BJ (cell line): ENCODE results near the gene SH2B3. TPM values are rescaled to one million over a fixed set of nuclear protein-coding genes. Genes with fewer than 3 reads are reported as not detected.

Experiments
- CTCF ChIA-PET: fragments of 350-600 bp; formaldehyde crosslinking; extraction: SDS; loops from one replicate; lab custom pipeline; 2021; ENCODE audit warnings: antibody characterized with exemption, inconsistent platforms; lab: Yijun Ruan, JAX
- POLR2A ChIA-PET: fragments of 300-600 bp; sonication (Branson Sonifier 250); formaldehyde crosslinking; extraction: SDS; loops from one replicate; lab custom pipeline; 2021; ENCODE audit warnings: antibody characterized with exemption; lab: Charles Lee
- DNase-seq: peaks from one replicate; pipeline ENCODE4 v3.0.0-alpha.2; 2011; ENCODE audit warnings: low read depth
- H3K27me3 ChIP-seq: 2 replicates; pipeline ENCODE4 v1.6.0; 2011; ENCODE audit warnings: low read length; ENCODE audit not compliant: control insufficient read depth, insufficient read depth
- H3K36me3 ChIP-seq: 2 replicates; pipeline ENCODE4 v1.5.1; 2011; ENCODE audit warnings: low read length; ENCODE audit not compliant: control insufficient read depth, insufficient read depth
- H3K4me3 ChIP-seq: 2 replicates; pipeline ENCODE4 v1.5.1; 2011; ENCODE audit warnings: low read depth, mild to moderate bottlenecking, control low read depth, low read length
- polyA plus RNA-seq: library from polyadenylated mRNA; depleted of rRNA; stranded (reverse); fragments of >200 nt; gene quantifications from 2 replicates; pipeline ENCODE4 v1.2.3, GENCODE V29; 2011; rRNA removed
- TF ChIP-seq, protein P1 (sequence below): IDR thresholded peaks from 2 replicates; pipeline ENCODE4 v1.5.1; 2011; ENCODE audit warnings: low read depth, mild to moderate bottlenecking, control low read depth, inconsistent platforms, low read length, moderate library complexity; ENCODE audit not compliant: insufficient read depth

Gene SH2B3
- polyA plus RNA-seq, 1 experiment: 19.4 TPM

DNA sequence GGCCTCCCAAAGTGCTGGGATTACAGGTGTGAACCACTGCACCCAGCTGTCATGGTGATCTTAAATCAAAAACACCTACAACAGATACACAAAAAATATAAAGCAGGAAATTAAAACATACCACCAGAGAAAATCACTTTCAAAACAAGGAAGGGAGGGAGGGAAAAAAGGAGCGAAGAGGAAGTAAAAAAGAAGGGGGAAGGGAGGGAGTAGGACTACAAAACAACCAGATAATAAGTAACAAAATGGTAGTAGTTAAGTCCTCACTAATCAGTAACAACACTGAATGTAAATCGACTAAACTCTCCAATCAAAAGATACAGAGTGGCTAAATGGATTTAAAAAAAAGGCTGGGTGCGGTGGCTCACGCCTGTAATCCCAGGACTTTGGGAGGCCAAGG lies 89.0 kb downstream of the SH2B3 start:
- Histone ChIP-seq H3K36me3 (peaks cover 13% of the 10 kb centered on the region), H3K4me3 (no peak overlapping the region), H3K27me3 (no peaks in the 10 kb centered on the region)
- TF ChIP-seq, protein P1, sequence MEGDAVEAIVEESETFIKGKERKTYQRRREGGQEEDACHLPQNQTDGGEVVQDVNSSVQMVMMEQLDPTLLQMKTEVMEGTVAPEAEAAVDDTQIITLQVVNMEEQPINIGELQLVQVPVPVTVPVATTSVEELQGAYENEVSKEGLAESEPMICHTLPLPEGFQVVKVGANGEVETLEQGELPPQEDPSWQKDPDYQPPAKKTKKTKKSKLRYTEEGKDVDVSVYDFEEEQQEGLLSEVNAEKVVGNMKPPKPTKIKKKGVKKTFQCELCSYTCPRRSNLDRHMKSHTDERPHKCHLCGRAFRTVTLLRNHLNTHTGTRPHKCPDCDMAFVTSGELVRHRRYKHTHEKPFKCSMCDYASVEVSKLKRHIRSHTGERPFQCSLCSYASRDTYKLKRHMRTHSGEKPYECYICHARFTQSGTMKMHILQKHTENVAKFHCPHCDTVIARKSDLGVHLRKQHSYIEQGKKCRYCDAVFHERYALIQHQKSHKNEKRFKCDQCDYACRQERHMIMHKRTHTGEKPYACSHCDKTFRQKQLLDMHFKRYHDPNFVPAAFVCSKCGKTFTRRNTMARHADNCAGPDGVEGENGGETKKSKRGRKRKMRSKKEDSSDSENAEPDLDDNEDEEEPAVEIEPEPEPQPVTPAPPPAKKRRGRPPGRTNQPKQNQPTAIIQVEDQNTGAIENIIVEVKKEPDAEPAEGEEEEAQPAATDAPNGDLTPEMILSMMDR: no peak
- no peak for DNase-seq
- CTCF ChIA-PET: interaction anchor here (2.4 kb wide), 1 partner anchor 98 kb away, joined by 8 read pairs; no protein-coding TSS in a partner anchor
- POLR2A ChIA-PET: no interaction called here

Other genes with a start within 250 kb of the SH2B3 start
- gene PHETA1, start 36.8 kb upstream of the SH2B3 start, polyA plus RNA-seq: 2.6 and 5.3 TPM in 2 replicates
- 21.5 and 30.3 TPM in 2 replicates for gene ATXN2, start 193.4 kb downstream of the SH2B3 start, polyA plus RNA-seq